H1 (cell line): ENCODE results near the gene LRRC32. TPM values are rescaled to one million over a fixed set of nuclear protein-coding genes. Genes with fewer than 3 reads are reported as not detected.

ENCODE experiments used
- CTCF ChIA-PET: fragments of 300-600 bp; sonication (Branson Sonifier 250); formaldehyde crosslinking; loops from one replicate; lab custom pipeline; 2021; ENCODE audit not compliant: partially characterized antibody; lab: Charles Lee
- POLR2A ChIA-PET: fragments of 300-600 bp; sonication (Branson Sonifier 250); formaldehyde crosslinking; loops from one replicate; lab custom pipeline; 2021; ENCODE audit warnings: inconsistent platforms; ENCODE audit not compliant: partially characterized antibody; lab: Charles Lee
- DNase-seq, 2 experiments: peaks; one replicate each; pipeline versions ENCODE4 v3.0.0 to v3.0.0-alpha.2; 2010 to 2022; ENCODE audit warnings: low spot score in 2 of 2, low read depth in 1 of 2, mixed read lengths in 1 of 2
- FAIRE-seq: peaks from 2 replicates; lab custom pipeline; 2011; peaks lifted over from hg19 to GRCh38; lab: Jason Lieb, UNC
- H2AFZ ChIP-seq: 2 replicates; pipeline ENCODE4 v1.8.1; 2012; ENCODE audit warnings: low read length, inconsistent platforms
- H2AK5ac ChIP-seq: 2 replicates; pipeline ENCODE4 v1.6.1; 2013; ENCODE audit warnings: low read depth, low read length
- H2BK120ac ChIP-seq: replicated peaks from 2 replicates; pipeline ENCODE3; 2013; ENCODE audit warnings: low read depth, low read length, inconsistent platforms
- H2BK12ac ChIP-seq: 2 replicates; pipeline ENCODE4 v1.6.1; 2013; ENCODE audit warnings: low read depth, low read length
- H2BK15ac ChIP-seq: 2 replicates; pipeline ENCODE4 v1.6.1; 2013; ENCODE audit warnings: low read length
- H2BK20ac ChIP-seq: 2 replicates; pipeline ENCODE4 v1.6.1; 2013; ENCODE audit warnings: low read length
- H2BK5ac ChIP-seq: 2 replicates; pipeline ENCODE4 v1.6.1; 2013; ENCODE audit warnings: low read depth, low read length
- H3K14ac ChIP-seq: 2 replicates; pipeline ENCODE4 v1.6.1; 2013; ENCODE audit warnings: inconsistent platforms; ENCODE audit not compliant: insufficient read length
- H3K18ac ChIP-seq: 2 replicates; pipeline ENCODE4 v1.6.1; 2013; ENCODE audit warnings: low read length; ENCODE audit errors: extremely low read depth
- H3K23ac ChIP-seq: 2 replicates; pipeline ENCODE4 v1.6.1; 2013; ENCODE audit warnings: inconsistent platforms; ENCODE audit not compliant: insufficient read length
- H3K23me2 ChIP-seq: 2 replicates; pipeline ENCODE4 v1.6.1; 2013; ENCODE audit warnings: low read depth, low read length
- H3K27ac ChIP-seq: 2 replicates; pipeline ENCODE4 v1.6.1; 2011; ENCODE audit warnings: low read depth, low read length, inconsistent platforms
- H3K27me3 ChIP-seq, 4 experiments: replicated peaks in 1 of 4; 1 replicate in 1 of 4; 2 replicates in 3 of 4; pipeline versions ENCODE4 v1.6.1 to v1.8.1; 2011 to 2013; ENCODE audit warnings: low read length in 3 of 4, mild to moderate bottlenecking in 3 of 4, inconsistent platforms in 2 of 4, mixed read lengths in 2 of 4, moderate library complexity in 1 of 4; ENCODE audit not compliant: control insufficient read depth in 3 of 4, insufficient read depth in 3 of 4; ENCODE audit errors: extremely low read depth in 1 of 4
- H3K36me3 ChIP-seq, 4 experiments: 2 replicates each; pipeline versions ENCODE4 v1.6.1 to v1.8.1; 2011 to 2013; ENCODE audit warnings: mild to moderate bottlenecking in 4 of 4, low read length in 3 of 4, moderate library complexity in 2 of 4, control low read depth in 1 of 4, inconsistent platforms in 1 of 4; ENCODE audit not compliant: insufficient read depth in 4 of 4, control insufficient read depth in 2 of 4
- H3K4ac ChIP-seq: replicated peaks from 2 replicates; pipeline ENCODE3; 2013; ENCODE audit warnings: low read length, low read depth, mixed read lengths, inconsistent platforms; ENCODE audit not compliant: insufficient read length
- H3K4me1 ChIP-seq, 4 experiments: replicated peaks in 1 of 4; 1 replicate in 1 of 4; 2 replicates in 3 of 4; pipeline versions ENCODE4 v1.6.1 to v1.8.1; 2011 to 2013; ENCODE audit warnings: low read length in 3 of 4, inconsistent platforms in 2 of 4, mixed read lengths in 1 of 4; ENCODE audit not compliant: insufficient read depth in 4 of 4, control insufficient read depth in 3 of 4
- H3K4me2 ChIP-seq, 2 experiments: 2 replicates each; pipeline versions ENCODE4 v1.6.1 to v1.8.1; 2011 to 2013; ENCODE audit warnings: low read depth in 2 of 2, low read length in 2 of 2, control low read depth in 1 of 2, inconsistent platforms in 1 of 2, mild to moderate bottlenecking in 1 of 2; ENCODE audit not compliant: insufficient read depth in 1 of 2
- H3K4me3 ChIP-seq, 4 experiments: fragments of 200-600, 300-600 bp in 1 of 4; sonication (generic), shearing (Covaris generic), sonication (Bioruptor Twin) in 1 of 4; 2 replicates each; pipeline versions ENCODE4 v1.5.1 to v1.8.1; 2011 to 2016; ENCODE audit warnings: low read length in 4 of 4, low read depth in 3 of 4, control low read depth in 2 of 4, inconsistent platforms in 2 of 4, mild to moderate bottlenecking in 2 of 4, mixed read lengths in 1 of 4, moderate library complexity in 1 of 4; ENCODE audit not compliant: insufficient read depth in 2 of 4; ENCODE audit errors: extremely low read depth in 1 of 4
- H3K56ac ChIP-seq: replicated peaks from 2 replicates; pipeline ENCODE3; 2013; ENCODE audit warnings: low read depth, mild to moderate bottlenecking, mixed read lengths, low read length, inconsistent platforms; ENCODE audit not compliant: insufficient read length
- H3K79me1 ChIP-seq: 2 replicates; pipeline ENCODE4 v1.6.1; 2013; ENCODE audit warnings: low read depth, low read length, control low read depth
- H3K79me2 ChIP-seq, 2 experiments: 2 replicates each; pipeline versions ENCODE4 v1.6.1 to v1.8.1; 2012 to 2013; ENCODE audit warnings: low read length in 2 of 2, mild to moderate bottlenecking in 2 of 2, inconsistent platforms in 1 of 2; ENCODE audit not compliant: insufficient read depth in 2 of 2, control insufficient read depth in 1 of 2
- H3K9ac ChIP-seq, 4 experiments: replicated peaks in 1 of 4; 1 replicate in 1 of 4; 2 replicates in 3 of 4; pipeline versions ENCODE4 v1.6.1 to v1.8.1; 2011 to 2013; ENCODE audit warnings: low read depth in 3 of 4, low read length in 3 of 4, control low read depth in 2 of 4, mild to moderate bottlenecking in 2 of 4, moderate library complexity in 2 of 4, inconsistent platforms in 1 of 4; ENCODE audit errors: extremely low read depth in 1 of 4
- H3K9me3 ChIP-seq, 2 experiments: 2 replicates each; pipeline versions ENCODE4 v1.6.1 to v1.8.1; 2012 to 2013; ENCODE audit warnings: mild to moderate bottlenecking in 2 of 2, moderate library complexity in 2 of 2, control low read depth in 1 of 2, inconsistent platforms in 1 of 2, low read depth in 1 of 2, low read length in 1 of 2, mixed read lengths in 1 of 2; ENCODE audit not compliant: insufficient read depth in 2 of 2
- H4K20me1 ChIP-seq, 2 experiments: replicated peaks in 1 of 2; 2 replicates each; pipeline versions ENCODE3 to v1.8.1; 2011 to 2013; ENCODE audit warnings: inconsistent platforms in 2 of 2, low read length in 2 of 2, mild to moderate bottlenecking in 1 of 2; ENCODE audit not compliant: insufficient read depth in 2 of 2, control insufficient read depth in 1 of 2
- H4K5ac ChIP-seq: 2 replicates; pipeline ENCODE4 v1.6.1; 2013; ENCODE audit warnings: low read length, low read depth, mixed read lengths, inconsistent platforms; ENCODE audit not compliant: insufficient read length
- H4K8ac ChIP-seq: 2 replicates; pipeline ENCODE4 v1.8.0; 2013; ENCODE audit warnings: mild to moderate bottlenecking, moderate library complexity, low read length, inconsistent platforms; ENCODE audit not compliant: insufficient read depth; ENCODE audit errors: extremely low read depth
- H4K91ac ChIP-seq: replicated peaks from 2 replicates; pipeline ENCODE3; 2013; ENCODE audit warnings: low read length, mixed read lengths, inconsistent platforms; ENCODE audit not compliant: insufficient read length
- ASH2L ChIP-seq: fragments of 200-600, 300-600 bp; sonication (generic); IDR thresholded peaks from one replicate; pipeline ENCODE4 v1.7.1; 2017; ENCODE audit warnings: low read length
- NRF1 ChIP-seq: IDR thresholded peaks from 2 replicates; pipeline ENCODE4 v1.6.1; 2011; ENCODE audit warnings: mild to moderate bottlenecking, low read depth, low read length, improper control_type of control experiment
- SRF ChIP-seq: IDR thresholded peaks from 2 replicates; pipeline ENCODE4 v1.6.1; 2011; ENCODE audit warnings: mild to moderate bottlenecking, low read depth, low read length, moderate library complexity
- TAF7 ChIP-seq: optimal IDR thresholded peaks from 2 replicates; pipeline ENCODE3; 2011; ENCODE audit warnings: low read depth, mild to moderate bottlenecking, inconsistent platforms, low read length, moderate library complexity, borderline replicate concordance
- WGBS, 2 experiments: shearing (Covaris generic) in 1 of 2; methylation state at CpG; one replicate each; pipeline versions ENCODE4 v1.1.6 to v1.1.7; 2013 to 2015; ENCODE audit warnings: low lambda C conversion rate in 2 of 2, mixed read lengths in 2 of 2, inconsistent platforms in 1 of 2, low coverage in 1 of 2, missing lambda C conversion rate in 1 of 2; ENCODE audit not compliant: insufficient replicate concordance in 2 of 2, insufficient coverage in 1 of 2, insufficient read length in 1 of 2; ENCODE audit errors: extremely low coverage in 1 of 2, missing lambda C conversion rate in 1 of 2; 5-methylcytosine and 5-hydroxymethylcytosine counted together
- polyA plus RNA-seq, 7 experiments: library from polyadenylated mRNA; depleted of rRNA in 3 of 7; stranded (reverse) in 5 of 7; unstranded in 2 of 7; fragments of >200 nt in 5 of 7; fragments of 200-250 nt in 2 of 7; gene quantifications; 1 replicate in 5 of 7; 2 replicates in 1 of 7; 4 replicates in 1 of 7; pipeline versions ENCODE4 v1.2.1 to v1.2.3, GENCODE V29; 2011 to 2013; ENCODE audit warnings: missing spikeins in 2 of 7, mixed read lengths in 2 of 7
- total RNA-seq: library from RNA; stranded (reverse); fragmentation: NEBNext Ultra II Directional; extraction: Animal tissue kit (Norgen Biotek cat#: 25700); gene quantifications from 2 replicates; pipeline ENCODE4 v1.2.1, GENCODE V29; 2021

Gene LRRC32
- total and polyA plus RNA-seq, 2 of the 8 experiments (the other 6 are each of a cell fraction or from before 2014, with no cell fraction given), result 0.99 to 1.9 TPM

DNA sequence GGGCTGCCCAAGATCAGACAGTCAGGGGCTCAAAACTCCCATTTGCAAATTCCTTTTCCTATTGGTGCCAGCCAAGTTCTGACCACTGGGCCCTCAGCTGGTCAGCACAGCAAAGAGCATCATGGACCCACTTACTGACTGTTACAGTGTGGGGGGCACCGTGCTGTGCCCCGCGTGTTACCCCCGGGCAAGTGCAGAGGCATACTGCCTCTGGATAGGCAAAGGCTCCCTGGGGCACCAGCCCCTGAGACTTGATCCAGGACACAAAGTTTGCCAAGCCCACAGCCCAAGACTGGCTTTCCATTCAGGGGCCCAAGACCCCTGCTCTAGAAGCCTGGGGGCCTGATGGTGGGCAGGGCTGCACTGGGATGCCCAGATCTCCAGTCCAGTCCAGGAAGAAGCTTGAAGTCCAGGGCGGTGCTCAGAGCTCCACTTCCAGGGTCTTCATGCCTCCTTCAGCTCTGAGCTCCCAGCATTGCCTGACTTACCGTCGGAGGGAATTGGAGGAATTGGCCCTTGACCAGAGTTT is 6.6 kb downstream of the LRRC32 start:
- Histone ChIP-seq H3K9me3 (no peaks in the 10 kb centered on the region), H2AFZ (no peak overlapping the region), H3K4ac (no peak overlapping the region), H3K4me3 (no peak overlapping the region), H3K27ac (no peak overlapping the region), H3K56ac (no peak overlapping the region), H3K9ac (no peak overlapping the region), H2BK5ac (no peak overlapping the region), H3K18ac (no peak overlapping the region), H3K23ac (no peak overlapping the region), H4K91ac (no peak overlapping the region), H3K79me2 (no peaks in the 10 kb centered on the region), H2BK120ac (no peak overlapping the region), H2BK12ac (no peak overlapping the region)
- no peak for FAIRE-seq
- POLR2A ChIA-PET, result no interaction called here
- CTCF ChIA-PET, result interaction anchor here (1.1 to 3.8 kb wide), 6 partner anchors 8 to 104 kb away, joined by 3 to 16 read pairs (median 4); no protein-coding TSS in a partner anchor
- TF ChIP-seq ASH2L (no peak), SRF (no peak), TAF7 (no peak), NRF1 (no peak)
- TF ChIP-seq, all 59 proteins: peak for 0
- Histone ChIP-seq H3K79me1 (no peaks in the 10 kb centered on the region), H4K8ac (no peak overlapping the region; the same call in 1 of the 2 replicates), H3K23me2 (no peaks in the 10 kb centered on the region), H2BK20ac (no peak overlapping the region), H4K20me1 (no peaks in the 10 kb centered on the region), H3K4me2 (no peak overlapping the region), H3K4me1 (peaks cover 0 to 9% (median 1%) of the 10 kb centered on the region in 4 experiments; a peak in 4 of 7 replicates), H4K5ac (no peak overlapping the region), H2BK15ac (0 out of 2 replicates have a peak overlapping the region, but pooled peaks have one; percentile 46), H3K36me3 (no peaks in the 10 kb centered on the region), H3K27me3 (peaks cover 0 to under 1% (median under 1%) of the 10 kb centered on the region in 4 experiments; a peak in 2 of 7 replicates), H3K14ac (no peak overlapping the region), H2AK5ac (no peak overlapping the region)
- WGBS, 2 experiments, result 93% methylated on average over 7 of the region's 7 CpGs; no CpG with 5 or more reads in 1 of the 2 experiments
- DNase-seq, result no peak
